Measurements from ENCODE around the gene YJEFN3.

DNA sequence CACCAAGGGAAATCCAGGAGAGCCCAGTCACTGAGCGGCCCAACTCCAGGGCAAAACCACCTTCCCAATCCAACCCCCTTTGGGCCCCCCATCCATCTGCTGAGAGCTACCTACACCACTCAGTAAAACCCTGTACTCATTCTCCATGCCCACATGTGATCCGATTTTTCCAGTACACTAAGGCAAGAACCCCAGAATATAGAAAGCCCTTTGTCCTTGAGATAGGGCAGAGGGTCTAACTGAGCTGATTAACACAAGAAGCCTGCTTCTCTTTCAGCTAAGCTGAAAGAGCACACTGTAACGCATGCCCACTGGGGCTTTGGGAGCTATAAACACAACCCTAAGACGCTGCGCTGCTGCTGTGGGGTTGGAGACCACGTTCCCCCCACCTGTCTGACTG, 53.8 kb downstream of the YJEFN3 start:
- TF ChIP-seq POLR2A (IDR thresholded peaks at IDR 0.05; ENCODE audit: low read depth, low read length) (no peak), TAF1 (IDR thresholded peaks at IDR 0.05; ENCODE audit: low read depth, low read length) (no peak), POLR2AphosphoS5 (IDR thresholded peaks at IDR 0.05; ENCODE audit: low read depth, low read length) (no peak), SPI1 (IDR thresholded peaks at IDR 0.05; ENCODE audit: low read depth, low read length) (no peak), PAX5 (IDR thresholded peaks at IDR 0.05; ENCODE audit: insufficient read depth, low read length, severe bottlenecking) (no peak), POU2F2 (IDR thresholded peaks at IDR 0.05; ENCODE audit: low read depth, low read length) (no peak)

Data from GM12891 (cell line).